GM15510 (cell line): ENCODE results near the gene PRSS57.

Experiments
- POLR2A ChIP-seq: IDR thresholded peaks from 3 replicates; pipeline ENCODE4 v1.6.1; 2011; ENCODE audit warnings: borderline replicate concordance; ENCODE audit not compliant: insufficient read length; ENCODE audit errors: extremely low read depth

PRSS57 gene

DNA sequence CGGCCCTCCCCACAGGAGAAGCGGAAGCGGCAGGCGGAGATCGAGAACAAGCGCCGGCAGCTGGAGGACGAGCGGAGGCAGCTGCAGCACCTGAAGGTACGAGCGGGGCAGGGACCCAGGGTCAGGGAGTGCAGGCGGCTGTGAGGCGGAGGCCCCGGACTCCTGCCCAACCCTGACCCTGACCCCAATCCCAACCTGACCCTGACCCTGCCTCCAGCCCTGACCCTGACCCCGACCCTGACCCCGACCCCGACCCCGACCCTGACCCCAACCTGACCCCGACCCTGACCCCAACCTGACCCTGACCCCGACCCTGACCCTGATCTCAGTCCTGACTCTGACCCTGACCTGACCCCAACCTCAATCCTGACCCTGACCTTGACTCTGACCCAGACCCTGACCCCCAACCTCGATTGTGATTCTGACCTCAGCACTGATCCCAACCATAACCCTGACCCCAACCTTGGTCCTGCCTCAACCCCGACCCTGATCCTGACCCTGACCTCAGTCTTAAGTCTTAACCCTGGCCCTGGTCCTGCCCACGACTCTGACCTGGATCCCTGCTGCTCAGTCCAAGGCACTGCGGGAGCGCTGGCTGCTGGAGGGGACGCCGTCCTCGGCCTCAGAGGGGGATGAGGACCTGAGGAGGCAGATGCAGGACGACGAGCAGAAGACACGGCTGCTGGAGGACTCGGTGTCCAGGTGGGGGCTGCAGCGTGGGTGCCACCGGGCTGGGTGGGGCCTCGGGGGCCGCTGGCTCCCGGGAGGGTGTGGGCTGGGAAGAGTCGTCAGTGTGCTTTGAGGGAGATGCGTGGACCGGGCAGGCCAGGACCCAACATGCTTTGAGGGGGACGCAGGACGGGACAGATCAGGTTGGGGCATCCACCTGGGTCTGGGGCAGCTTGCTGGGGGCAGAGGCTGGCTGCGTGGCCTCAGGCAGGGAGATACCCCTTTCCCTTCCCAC is 32.0 kb upstream of the PRSS57 start:
- TF ChIP-seq POLR2A = no peak

DNA sequence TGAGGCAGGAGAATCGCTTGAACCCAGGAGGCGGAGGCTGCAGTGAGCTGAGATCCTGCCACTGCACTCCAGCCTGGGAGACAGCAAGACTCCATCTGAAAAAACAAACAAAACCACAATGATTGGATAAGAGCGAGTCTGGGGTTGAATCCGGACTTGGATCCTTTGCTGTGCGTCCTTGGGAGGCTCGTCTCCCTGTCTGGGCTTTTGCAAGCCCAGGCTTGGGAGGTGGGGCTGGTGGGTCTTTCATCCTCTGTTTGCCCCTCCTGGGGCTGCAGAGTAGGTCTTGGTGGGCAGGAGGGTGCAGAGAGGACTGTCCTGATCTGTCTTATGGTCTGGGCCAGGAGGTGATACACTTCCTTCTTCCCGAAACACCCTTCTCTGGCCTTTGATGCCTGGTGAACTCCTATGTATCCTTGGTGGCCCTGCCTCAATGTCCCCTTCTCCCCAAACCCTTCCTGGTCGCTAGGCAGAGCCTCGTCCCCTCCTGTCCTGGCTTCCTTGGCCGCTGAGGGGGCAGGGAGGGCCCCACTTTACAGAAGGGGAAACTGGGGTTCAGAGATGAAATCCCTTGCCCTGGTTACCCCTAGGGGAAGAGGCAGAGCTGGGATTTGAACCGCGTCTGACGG is 30.3 kb upstream of the PRSS57 start:
- no peak for TF ChIP-seq POLR2A

DNA sequence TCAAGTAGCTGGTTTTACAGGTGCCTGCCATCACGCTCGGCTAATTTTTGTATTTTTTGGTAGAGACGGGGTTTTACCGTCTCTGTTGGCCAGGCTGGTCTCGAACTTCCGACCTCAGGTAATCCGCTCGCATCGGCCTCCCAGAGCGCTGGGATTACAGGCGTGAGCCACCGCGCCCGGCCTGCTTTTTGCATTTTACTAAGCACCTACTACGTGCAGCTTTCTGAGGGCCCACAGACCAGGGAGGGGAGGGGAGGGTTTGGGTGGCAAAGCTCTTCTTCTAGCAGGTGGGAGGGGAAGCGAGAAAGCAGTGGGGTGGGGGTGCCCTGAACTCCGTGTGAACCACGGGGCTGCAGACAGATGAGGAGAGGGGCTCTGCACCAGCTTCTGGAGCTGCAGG is 28.5 kb upstream of the PRSS57 start:
- TF ChIP-seq POLR2A = no peak

DNA sequence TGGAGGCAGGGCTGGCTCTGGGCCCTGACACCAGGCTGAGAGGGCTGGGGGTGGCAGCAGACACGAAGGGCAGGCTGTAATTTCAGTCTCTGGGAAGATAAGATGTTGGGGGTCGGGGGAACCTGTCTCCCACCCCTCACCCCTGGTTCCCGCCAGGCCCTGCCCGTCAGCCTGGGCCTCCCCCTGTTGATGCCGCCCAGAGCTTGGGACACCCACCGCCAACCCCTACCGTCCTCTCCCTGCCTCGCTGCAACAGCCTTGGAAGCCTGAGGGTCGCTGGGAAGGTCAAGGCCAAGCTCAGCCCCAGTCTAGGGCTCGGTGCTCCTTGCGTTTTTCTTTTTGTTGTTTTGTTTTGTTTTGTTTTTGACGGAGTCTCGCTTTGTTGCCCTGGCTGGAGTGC is 28.0 kb upstream of the PRSS57 start:
- TF ChIP-seq POLR2A = no peak

DNA sequence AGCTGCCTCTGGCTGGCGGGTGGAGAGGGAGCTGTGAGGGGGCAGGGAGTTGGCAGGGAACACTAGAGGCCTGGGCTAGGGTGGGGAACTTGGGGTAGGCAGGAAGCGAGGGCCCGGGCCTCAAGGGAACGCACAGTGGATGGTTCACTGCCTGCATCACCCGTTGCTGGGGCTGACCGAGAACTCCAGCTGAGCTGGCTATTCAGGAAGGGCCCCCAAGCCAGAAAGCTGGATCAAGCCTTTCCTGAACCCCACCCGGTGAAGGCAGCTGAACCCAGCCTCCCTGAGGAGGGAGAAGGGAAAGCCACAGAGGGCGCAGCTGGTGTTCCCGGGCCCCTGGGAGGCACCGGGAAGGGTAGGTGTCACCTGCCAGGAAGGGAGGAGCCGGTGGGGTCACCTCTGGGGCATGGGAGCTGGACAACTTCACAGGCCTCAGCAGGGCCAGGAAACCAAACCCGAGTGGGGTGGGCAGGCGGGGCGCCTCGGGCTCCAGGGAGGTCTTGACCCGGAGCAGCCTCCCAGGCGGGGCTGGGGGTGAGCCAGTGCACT is 27.4 kb upstream of the PRSS57 start:
- no peak for TF ChIP-seq POLR2A

DNA sequence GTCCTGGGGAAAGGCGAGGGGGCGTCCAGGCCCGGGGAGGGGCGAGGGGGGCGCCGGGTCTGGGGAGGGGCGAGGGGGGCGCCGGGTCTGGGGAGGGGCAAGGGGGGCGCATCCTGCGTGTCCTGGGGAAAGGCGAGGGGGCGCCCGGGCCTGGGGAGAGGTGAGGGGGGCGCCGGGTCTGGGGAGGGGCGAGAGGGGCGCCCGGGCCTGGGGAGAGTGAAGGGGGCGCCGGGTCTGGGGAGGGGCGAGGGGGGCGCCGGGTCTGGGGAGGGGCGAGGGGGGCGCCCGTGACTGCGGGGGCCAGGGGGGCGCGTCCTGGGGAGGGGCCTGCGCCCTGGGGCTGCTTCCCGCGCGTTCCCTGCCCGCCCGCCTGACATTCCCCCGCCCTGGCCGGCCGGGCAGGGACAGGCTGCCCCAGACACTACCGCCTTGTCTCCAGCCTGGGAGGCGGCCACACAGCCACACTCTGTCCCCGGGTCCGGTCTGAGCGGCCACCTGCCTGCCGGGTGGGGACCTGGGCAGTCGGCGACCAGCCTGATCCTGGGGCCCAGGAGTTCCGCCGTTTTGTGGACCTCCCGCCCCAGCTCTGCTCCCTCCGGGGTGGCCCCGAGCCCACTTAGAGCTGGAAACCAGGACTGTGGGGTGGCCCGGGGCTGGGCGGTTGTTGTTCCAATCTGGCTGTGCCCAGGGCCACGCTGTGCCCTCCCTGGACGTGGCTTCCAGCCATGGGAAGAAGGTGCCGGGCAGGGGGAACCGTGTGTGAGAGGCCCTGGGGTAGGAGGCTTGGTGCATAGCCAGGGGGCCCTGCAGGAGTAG is 25.3 kb upstream of the PRSS57 start:
- no peak for TF ChIP-seq POLR2A

DNA sequence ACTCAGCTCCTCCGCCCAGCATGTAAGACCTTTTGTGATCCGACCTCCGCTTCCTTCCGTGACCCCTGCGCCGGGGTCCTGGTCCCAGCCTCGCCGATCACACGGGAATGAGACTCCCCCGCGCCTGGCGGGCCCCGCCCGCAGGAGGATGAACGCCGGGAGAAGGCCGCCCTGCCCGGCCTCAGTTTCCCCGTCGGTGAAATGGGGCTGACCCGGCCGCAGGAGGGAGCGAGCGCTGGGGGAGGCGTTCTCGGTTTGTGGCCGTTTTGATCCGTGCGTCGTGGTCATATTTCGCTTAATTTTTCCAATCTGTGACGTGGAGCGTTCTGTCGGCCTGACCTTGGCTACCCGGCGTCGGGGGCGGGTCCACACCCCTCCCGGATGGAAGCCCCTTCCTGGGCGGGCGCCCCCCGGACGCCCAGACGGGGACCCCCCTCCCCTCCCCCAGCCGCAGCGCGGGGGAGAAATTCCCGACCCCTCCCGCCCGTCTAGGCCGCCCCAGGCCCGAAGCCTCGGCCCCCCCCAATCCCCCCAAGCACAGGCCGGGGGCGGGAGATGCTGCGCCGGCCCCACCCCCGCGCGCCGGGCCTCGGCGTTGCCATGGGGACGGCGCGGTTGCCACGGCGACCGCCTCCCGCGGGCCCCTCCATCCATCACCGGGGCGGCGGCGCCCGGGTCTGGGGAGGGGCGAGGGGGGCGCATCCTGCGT is 24.5 kb upstream of the PRSS57 start:
- TF ChIP-seq POLR2A = no peak

DNA sequence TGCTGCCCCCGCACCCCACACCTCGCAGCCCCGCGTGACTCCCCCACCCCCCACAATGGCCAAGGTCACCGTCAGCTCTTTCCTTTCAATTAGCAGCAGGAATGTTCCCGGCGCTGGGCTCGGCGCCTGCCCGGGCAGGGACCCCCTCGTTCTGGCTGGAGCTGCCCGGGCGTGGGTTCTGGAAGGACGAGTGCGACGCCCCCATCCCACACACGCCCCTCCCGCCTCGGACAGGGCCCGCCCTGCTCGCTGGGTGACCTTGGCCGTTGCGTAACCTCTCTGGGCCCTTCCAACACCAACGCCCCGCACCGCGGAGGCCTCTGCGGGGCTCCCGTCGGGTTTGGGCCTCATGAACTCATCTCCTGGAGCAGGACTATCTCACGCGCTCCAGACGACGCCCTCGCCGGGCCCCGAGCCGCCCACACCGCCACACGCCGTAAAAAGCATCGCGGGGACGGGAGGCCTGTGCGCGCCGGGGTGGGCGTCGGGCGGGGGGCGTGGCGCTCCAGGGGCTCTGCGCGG is 23.8 kb upstream of the PRSS57 start:
- no peak for TF ChIP-seq POLR2A

DNA sequence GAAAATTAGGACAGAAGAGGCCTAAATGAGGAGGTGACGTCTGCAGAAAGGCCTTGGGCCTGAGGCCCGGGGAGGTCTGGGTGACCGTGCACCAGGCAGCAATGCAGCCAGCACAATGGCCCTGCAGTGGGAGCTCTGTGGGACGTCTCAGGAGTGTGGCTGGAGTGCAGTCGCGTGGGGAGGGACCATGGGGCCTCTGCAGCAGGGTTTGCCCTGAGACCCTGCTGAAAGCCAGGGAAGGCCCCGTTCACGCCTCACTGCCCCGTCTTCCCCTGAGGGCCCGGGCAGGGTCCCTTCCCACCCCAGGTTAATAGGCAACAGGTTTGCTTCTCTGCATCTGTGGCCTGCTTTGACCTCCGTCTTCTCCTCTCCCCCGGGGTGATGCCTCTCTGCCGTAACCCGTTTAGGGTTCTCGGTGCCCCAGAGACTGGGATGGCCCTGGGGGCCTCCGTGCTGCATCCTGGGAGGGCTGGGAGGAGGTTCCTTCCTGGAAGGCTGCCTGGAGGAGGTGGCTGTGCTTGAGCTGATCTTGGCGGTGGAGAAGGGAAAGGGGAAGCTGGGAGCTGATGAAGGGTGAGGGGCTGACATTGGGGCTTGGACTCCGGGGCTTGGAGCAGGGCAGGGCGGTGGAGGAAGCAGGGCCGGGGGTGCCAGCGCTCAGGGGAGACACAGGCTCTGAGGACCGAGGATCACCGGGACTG is 23.1 kb upstream of the PRSS57 start:
- TF ChIP-seq POLR2A = no peak

DNA sequence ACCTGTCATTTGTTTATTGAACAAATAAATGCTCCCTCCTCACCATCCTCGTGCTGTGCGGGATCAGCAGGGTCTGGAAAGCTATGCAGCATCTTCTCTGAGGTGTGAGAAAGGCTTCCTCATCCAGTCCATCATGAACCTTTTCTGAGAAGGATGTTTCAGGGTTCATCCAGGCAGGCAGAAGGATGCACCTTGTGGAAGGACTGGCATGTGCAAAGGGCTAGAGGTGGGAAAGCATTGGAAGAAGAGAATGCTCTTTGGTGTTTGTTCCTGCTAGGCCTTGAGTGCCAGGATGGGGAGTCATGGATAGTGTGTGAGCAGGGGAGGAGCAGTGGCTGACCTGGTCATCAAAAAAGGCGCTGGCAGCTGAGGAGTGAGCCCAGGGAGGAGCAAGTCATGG is 20.1 kb upstream of the PRSS57 start:
- no peak for TF ChIP-seq POLR2A

DNA sequence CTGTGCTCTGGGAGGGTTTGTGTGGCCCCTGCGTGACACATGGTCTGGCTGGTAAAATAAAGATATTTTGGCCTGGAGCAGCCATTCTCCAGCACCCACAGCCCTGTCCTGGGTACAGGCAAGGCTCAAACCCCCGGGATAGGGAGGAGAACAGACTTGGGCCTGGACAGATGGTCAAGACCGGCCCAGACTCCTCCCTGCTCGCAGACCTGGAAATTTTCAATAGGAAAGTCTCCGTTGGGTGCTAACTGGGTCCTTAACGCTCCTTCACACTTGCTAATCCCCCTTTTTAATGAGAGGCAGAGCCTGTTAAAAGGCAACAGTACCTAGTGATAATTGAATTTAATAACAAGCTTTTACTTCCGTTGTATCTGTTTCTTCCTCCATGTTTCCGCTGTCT is 16.0 kb upstream of the PRSS57 start:
- TF ChIP-seq POLR2A = no peak

DNA sequence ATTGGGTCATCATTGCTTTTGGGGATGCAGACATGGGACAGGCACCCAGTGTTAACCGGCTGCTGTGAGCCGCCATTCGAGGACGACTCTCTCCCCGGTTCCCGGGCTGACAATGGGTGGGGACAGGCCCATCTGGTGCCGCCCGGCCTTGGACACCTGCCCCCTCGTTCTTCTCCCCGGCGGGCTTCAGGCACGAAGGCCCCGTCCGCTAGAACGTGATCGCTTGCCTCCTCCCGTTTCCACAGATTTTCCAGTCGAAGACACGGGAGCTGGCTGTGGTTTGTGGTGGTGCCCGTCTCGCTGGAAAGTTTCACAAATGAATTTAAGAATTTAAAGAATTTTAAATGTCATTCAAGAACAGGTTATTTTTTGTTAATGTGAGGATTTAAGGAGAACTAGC is 15.5 kb upstream of the PRSS57 start:
- TF ChIP-seq POLR2A = no peak

DNA sequence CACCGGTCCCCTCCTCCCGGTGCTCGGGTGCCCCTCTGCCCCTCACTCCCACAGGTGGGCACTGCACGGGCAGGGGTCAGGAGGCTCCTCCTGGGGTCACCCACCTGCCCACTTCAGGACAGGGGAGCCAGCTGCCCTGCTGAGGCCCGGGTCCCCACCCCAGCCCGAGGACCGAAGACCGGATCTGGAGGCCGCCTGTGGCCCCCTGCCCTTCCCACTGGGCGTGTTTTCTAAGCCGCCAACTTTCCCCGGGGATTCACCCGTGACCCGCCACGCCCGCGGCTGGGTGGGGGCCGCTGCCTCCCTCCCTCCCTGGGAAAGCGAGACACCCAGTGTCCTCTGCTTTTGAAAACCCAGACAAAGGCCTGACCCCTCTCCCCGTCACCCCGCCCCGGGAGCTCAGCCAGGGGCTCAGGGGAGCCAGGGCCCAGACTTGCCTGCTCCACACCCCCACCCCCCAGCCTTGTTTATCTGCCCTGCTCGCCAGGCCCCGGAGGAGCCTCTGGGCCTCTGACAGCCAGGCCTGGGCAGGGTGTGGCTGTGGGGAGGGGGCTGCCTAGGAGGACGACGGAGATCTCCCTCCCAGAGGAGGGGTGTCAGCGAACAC is 14.8 kb upstream of the PRSS57 start:
- TF ChIP-seq POLR2A = no peak
